ENCODE measurements around the gene NLRP8. TPM values are rescaled to one million over a fixed set of nuclear protein-coding genes. Genes with fewer than 3 reads are reported as not detected.
"Not testable (repeated sequence)": the region's sequence is repeated elsewhere in the genome, so short reads cannot be mapped to it uniquely, and the experiment has no call there.

NLRP8 gene
- total RNA-seq, 4 donors from 2014 or later, result not detected

DNA sequence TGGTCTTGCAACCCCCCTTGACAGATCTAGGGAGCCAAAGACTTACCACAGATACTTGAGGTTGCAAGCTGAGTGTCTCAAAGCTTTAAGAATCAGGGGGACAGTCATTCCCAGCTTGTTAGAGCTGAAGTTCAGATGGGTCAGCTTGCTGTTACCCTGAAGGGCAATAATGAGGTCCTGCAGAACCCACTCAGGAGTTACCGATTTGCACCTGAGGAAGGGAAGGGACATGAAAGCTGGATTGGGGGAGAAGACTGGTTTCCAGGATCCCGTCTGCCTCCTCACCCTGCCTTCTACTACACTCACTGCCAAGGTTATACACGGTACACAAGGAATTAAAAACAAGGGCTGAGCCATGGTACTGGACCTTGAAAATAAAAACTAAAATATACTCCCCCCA, 39.9 kb upstream of the NLRP8 start:
- DNase-seq (ENCODE audit: low spot score in 2 of 2), result no peak
- intact Hi-C loops (cut with DNase I; ENCODE audit: low total_unique reads), result no loop called here
- TF ChIP-seq, protein P1, sequence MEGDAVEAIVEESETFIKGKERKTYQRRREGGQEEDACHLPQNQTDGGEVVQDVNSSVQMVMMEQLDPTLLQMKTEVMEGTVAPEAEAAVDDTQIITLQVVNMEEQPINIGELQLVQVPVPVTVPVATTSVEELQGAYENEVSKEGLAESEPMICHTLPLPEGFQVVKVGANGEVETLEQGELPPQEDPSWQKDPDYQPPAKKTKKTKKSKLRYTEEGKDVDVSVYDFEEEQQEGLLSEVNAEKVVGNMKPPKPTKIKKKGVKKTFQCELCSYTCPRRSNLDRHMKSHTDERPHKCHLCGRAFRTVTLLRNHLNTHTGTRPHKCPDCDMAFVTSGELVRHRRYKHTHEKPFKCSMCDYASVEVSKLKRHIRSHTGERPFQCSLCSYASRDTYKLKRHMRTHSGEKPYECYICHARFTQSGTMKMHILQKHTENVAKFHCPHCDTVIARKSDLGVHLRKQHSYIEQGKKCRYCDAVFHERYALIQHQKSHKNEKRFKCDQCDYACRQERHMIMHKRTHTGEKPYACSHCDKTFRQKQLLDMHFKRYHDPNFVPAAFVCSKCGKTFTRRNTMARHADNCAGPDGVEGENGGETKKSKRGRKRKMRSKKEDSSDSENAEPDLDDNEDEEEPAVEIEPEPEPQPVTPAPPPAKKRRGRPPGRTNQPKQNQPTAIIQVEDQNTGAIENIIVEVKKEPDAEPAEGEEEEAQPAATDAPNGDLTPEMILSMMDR (IDR thresholded peaks at IDR 0.05), result no peak
- no peak for TF ChIP-seq POLR2A (IDR thresholded peaks at IDR 0.05)
- H3K4me3 ChIP-seq (ENCODE audit: low read depth, poor library complexity, severe bottlenecking), result no peak overlapping the region
- WGBS, 2 donors, result 89% methylated on average over 3 of the region's 3 CpGs

DNA sequence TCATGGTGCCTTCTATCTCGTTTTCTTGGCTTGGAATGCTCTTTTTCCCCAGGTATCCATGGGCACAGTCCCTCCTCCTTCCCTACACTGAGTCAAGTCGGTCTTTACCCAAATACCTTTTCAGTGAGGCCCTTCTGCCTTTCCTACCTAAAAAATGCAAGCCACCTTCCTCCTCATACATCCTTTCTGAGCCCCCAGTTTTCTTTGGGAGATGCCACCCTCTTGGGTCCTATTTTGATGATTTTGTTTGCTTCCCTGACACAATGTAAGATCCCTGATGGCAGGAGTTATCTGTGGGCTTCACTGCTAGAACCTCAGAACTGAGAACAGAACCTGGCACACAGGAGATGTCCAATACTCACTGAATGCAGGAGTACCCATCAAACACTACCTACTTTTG, 37.8 kb upstream of the NLRP8 start:
- no peak for DNase-seq (ENCODE audit: low spot score in 2 of 2)
- 37 to 48% methylated on average over 2 of the region's 2 CpGs for WGBS, 2 donors
- intact Hi-C loops (cut with DNase I; ENCODE audit: low total_unique reads), result no loop called here
- no peak for TF ChIP-seq POLR2A (IDR thresholded peaks at IDR 0.05)
- TF ChIP-seq, protein P1 (IDR thresholded peaks at IDR 0.05), result no peak
- no peak overlapping the region for H3K4me3 ChIP-seq (ENCODE audit: low read depth, poor library complexity, severe bottlenecking)

DNA sequence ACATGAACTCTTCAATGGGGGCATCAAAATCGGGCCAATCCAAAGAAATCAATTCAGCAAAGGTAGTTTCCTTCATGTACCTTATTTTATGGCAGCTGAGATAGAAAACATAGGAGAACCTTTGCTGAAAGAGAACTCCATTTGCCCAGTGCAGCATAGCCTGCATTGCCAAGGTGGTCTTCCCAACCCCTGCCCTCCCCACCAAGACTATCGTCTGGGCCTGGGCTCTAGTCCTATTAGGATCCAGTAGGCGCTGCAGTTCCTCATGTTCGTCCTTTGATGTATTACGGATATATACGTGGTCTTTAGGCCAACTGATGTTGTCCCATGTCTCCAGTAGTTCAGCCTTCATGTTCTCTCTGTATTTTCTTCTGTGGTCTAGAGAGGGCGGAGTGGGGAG, 34.7 kb upstream of the NLRP8 start:
- intact Hi-C loops (cut with DNase I; ENCODE audit: low total_unique reads), result no loop called here

DNA sequence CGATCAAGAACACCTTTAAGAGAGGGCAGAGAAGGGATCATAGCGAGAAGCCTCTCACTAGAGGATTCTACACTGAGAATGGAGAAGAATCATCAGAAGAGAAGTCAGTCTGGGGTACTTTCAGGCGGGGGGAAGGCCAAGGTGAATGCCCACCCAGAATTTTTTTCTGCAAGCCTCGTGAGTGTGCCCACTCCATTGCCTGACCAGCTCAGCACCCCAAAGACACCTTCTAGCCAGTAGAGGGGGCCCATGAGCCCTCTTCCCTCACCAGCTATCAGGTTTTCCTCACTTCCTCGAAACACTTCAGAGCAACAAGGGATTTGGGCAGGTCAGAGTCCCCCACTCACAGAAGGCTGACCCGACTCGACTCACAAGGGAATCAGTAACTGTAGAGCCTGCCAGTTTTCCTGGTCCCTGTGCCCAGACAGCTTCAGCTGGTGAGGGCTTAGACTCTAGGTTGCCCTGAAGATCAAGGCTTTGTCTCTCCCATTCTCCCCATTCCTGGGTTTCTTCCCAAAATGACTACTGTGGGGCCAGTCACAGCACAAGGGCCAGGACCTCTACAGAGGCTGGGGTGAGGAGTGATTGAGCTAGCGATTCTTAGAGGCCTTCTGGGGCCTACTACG, 33.9 kb upstream of the NLRP8 start:
- intact Hi-C loops (cut with DNase I; ENCODE audit: low total_unique reads), result no loop called here
- WGBS, 2 donors, result 45 to 48% methylated on average over 9 of the region's 9 CpGs
- no peak for TF ChIP-seq POLR2A (IDR thresholded peaks at IDR 0.05)
- no peak overlapping the region for H3K4me3 ChIP-seq (ENCODE audit: low read depth, poor library complexity, severe bottlenecking)
- DNase-seq (ENCODE audit: low spot score in 2 of 2), result peak in 1 of 2 donors; percentile 31

More for the DNA sequence above, 34.7 kb upstream of the NLRP8 start:
- no peak overlapping the region for H3K4me3 ChIP-seq (ENCODE audit: low read depth, poor library complexity, severe bottlenecking)
- TF ChIP-seq, protein P1 (IDR thresholded peaks at IDR 0.05), result no peak
- no peak for TF ChIP-seq POLR2A (IDR thresholded peaks at IDR 0.05)
- peak in 1 of 2 donors; percentile 25 for DNase-seq (ENCODE audit: low spot score in 2 of 2)
- 83% methylated on average over 7 of the region's 7 CpGs for WGBS, 2 donors

DNA sequence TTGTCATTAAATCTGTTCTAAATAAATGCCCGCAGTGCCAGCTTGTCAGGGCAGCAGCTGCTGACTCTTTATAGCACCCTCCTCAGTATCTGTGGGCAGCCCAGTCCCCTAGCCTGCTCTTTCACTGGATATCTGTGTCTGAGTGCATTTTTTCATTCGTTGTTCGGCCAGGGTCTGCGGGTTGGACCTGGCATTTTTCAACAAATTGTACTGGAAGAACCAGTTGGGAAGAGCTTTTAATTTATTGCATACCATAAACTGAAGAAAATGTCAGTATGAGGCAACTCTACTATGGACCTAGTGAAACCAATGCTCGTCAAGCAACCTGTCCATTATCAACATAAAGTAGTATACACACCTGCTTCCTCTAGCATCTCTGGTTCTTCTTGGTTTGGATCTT, 24.1 kb upstream of the NLRP8 start:
- TF ChIP-seq POLR2A (IDR thresholded peaks at IDR 0.05), result no peak
- TF ChIP-seq, protein P1 (IDR thresholded peaks at IDR 0.05), result no peak
- intact Hi-C loops (cut with DNase I; ENCODE audit: low total_unique reads), result no loop called here
- peak in 1 of 2 donors; percentile 20 for DNase-seq (ENCODE audit: low spot score in 2 of 2)
- WGBS, 2 donors, result 68 to 77% methylated on average over 5 of the region's 5 CpGs
- no peak overlapping the region for H3K4me3 ChIP-seq (ENCODE audit: low read depth, poor library complexity, severe bottlenecking)

DNA sequence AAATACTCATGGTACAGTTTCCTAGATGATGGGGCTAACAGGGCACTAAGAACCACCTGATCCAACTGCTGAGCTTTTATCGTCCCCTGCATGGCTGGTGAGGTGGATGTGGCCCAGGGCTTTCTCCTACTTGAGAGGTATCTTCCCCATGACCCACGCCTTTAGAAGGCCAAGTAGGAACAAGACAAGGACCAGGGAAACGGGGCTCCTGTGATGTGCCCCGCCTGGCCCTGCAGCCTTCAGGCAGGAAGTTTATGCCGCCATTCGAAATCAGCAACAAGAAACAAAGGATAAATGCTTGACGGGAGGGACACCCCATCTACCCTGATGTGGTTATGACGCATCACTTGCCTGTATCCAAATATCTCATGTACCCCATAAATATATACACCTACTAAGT, 19.6 kb upstream of the NLRP8 start:
- TF ChIP-seq, protein P1 (IDR thresholded peaks at IDR 0.05), result no peak
- TF ChIP-seq POLR2A (IDR thresholded peaks at IDR 0.05), result no peak
- WGBS, 2 donors, result 81 to 82% methylated on average over 8 of the region's 8 CpGs
- DNase-seq (ENCODE audit: low spot score in 2 of 2), result peak in 1 of 2 donors; percentile 31
- H3K4me3 ChIP-seq (ENCODE audit: low read depth, poor library complexity, severe bottlenecking), result no peak overlapping the region
- intact Hi-C loops (cut with DNase I; ENCODE audit: low total_unique reads), result no loop called here

DNA sequence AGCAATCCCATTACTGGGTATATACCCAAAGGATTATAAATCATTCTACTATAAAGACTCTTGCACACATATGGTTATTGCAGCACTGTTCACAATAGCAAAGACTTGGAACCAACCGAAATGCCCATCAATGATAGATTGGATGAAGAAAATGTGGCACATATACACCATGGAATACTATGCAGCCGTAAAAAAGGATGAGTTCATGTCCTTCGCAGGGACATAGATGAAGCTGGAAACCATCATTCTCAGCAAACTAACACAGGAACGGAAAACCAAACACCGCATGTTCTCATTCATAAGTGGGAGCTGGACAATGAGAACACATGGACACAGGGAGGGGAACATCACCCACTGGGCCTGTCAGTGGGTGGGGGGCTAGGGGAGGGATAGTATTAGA, 18.4 kb upstream of the NLRP8 start:
- peak in 1 of 2 donors; percentile 28 for DNase-seq (ENCODE audit: low spot score in 2 of 2)
- H3K4me3 ChIP-seq (ENCODE audit: low read depth, poor library complexity, severe bottlenecking); intact Hi-C loops (cut with DNase I; ENCODE audit: low total_unique reads): not testable (repeated sequence)
- 88 to 94% methylated on average over 5 of the region's 5 CpGs for WGBS, 2 donors
